Mucosa of descending colon (tissue), 3 donors: Measurements from ENCODE around the gene CYB561A3. TPM values are rescaled to one million over a fixed set of nuclear protein-coding genes. Genes with fewer than 3 reads are reported as not detected.

ENCODE experiments used
- ATAC-seq: fragments of 200-7000 bp; cut with Tn5 transposase; one replicate; pipeline ENCODE4 v1.9.1; 2020; ENCODE audit warnings: mild to moderate bottlenecking, moderate library complexity
- DNase-seq, 3 donors: peaks; one replicate each; pipeline ENCODE4 v3.0.0-alpha.2; 2020
- H3K36me3 ChIP-seq: fragments of 200-600 bp; one replicate; pipeline ENCODE4 v1.8.0; 2021; ENCODE audit warnings: low read depth, mild to moderate bottlenecking
- H3K4me1 ChIP-seq: fragments of 200-600 bp; one replicate; pipeline ENCODE4 v1.8.0; 2021; ENCODE audit warnings: low read depth, mild to moderate bottlenecking
- H3K4me3 ChIP-seq: fragments of 200-600 bp; one replicate; pipeline ENCODE4 v1.8.0; 2021; ENCODE audit warnings: mild to moderate bottlenecking
- H3K9me3 ChIP-seq: fragments of 200-600 bp; one replicate; pipeline ENCODE4 v1.8.0; 2021; ENCODE audit warnings: mild to moderate bottlenecking
- intact Hi-C, 2 donors: fragments of 100-400 bp; cut with DNase I in 1 of 2; cut with micrococcal nuclease in 1 of 2; formaldehyde crosslinking; loops; one replicate each; pipeline versions ENCODE4 v1.11.0 to v1.11.1; 2022; cut with DNase I, micrococcal nuclease
- total RNA-seq, 3 donors: library from RNA; stranded (reverse); fragmentation: NEBNext Ultra II Directional in 2 of 3; extraction: Animal tissue kit (Norgen Biotek cat#: 25700) in 2 of 3; gene quantifications; one replicate each; pipeline versions ENCODE4 v1.2.1 to v1.2.4, GENCODE V29; 2021 to 2023
- TF ChIP-seq, protein P1 (sequence below): fragments of 200-600 bp; IDR thresholded peaks from one replicate; pipeline ENCODE4 v1.8.0; 2022; ENCODE audit warnings: antibody characterized with exemption, mild to moderate bottlenecking
- donor health status: DM: no; HTN: no; CAD: no; lungs with moderate emphysema.
- donor health status: DM: no; HTN: no; CAD: no.
- donor health status: DM: no; HTN: yes; CAD: no.

The CYB561A3 gene
- total RNA-seq, 3 donors from 2014 or later: 65.0 to 91.0 (median 66.6) TPM

DNA sequence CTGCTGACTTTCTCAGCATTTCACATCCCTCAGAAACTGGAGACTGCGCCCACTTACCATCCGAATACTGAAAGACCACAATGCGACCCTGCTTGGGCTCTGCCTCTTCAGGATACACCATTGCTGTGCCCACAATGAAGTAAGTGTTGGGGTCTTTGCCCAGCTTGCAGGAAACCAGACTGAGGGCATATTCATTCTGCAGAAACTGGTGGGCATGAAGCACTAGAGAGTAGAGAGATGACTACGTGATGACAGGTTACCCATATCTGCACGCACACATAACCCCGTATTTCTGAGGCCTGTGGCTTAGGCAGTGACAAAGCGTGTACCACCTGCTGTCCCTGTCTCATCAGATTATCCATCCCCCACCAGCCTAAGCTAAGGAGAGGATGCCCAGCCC is 51.9 kb downstream of the CYB561A3 start:
- H3K9me3 ChIP-seq: no peaks in the 10 kb centered on the region
- H3K36me3 ChIP-seq: peaks cover 31% of the 10 kb centered on the region
- TF ChIP-seq, protein P1, sequence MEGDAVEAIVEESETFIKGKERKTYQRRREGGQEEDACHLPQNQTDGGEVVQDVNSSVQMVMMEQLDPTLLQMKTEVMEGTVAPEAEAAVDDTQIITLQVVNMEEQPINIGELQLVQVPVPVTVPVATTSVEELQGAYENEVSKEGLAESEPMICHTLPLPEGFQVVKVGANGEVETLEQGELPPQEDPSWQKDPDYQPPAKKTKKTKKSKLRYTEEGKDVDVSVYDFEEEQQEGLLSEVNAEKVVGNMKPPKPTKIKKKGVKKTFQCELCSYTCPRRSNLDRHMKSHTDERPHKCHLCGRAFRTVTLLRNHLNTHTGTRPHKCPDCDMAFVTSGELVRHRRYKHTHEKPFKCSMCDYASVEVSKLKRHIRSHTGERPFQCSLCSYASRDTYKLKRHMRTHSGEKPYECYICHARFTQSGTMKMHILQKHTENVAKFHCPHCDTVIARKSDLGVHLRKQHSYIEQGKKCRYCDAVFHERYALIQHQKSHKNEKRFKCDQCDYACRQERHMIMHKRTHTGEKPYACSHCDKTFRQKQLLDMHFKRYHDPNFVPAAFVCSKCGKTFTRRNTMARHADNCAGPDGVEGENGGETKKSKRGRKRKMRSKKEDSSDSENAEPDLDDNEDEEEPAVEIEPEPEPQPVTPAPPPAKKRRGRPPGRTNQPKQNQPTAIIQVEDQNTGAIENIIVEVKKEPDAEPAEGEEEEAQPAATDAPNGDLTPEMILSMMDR: no peak
- DNase-seq (no peak), ATAC-seq (no peak)
- H3K4me1 ChIP-seq: no peaks in the 10 kb centered on the region
- intact Hi-C loops: no loop called here
- no peak overlapping the region for H3K4me3 ChIP-seq

DNA sequence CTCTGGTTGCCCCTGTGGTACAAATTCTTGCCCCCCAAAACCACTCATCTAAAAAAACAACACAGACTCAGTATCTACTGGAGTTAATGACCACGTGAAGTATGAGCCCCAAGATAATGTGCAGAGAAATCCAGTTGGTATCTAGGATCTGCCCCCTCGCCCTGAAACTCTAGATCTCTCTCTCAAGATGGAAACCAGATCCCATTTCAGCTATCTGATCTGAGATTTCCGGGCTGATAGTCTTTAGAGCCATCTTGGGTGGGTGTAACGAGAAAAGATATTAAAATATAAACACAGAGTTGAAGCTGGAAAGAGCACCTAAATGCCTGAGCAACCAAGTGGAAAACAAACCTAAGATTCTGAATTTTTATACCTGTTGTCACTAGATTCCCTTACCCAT is 52.5 kb downstream of the CYB561A3 start:
- ATAC-seq (no peak), DNase-seq (no peak)
- no peaks in the 10 kb centered on the region for H3K4me1 ChIP-seq
- peaks cover 30% of the 10 kb centered on the region for H3K36me3 ChIP-seq
- no peaks in the 10 kb centered on the region for H3K9me3 ChIP-seq
- no peak overlapping the region for H3K4me3 ChIP-seq
- intact Hi-C loops: no loop called here
- TF ChIP-seq, protein P1: no peak

DNA sequence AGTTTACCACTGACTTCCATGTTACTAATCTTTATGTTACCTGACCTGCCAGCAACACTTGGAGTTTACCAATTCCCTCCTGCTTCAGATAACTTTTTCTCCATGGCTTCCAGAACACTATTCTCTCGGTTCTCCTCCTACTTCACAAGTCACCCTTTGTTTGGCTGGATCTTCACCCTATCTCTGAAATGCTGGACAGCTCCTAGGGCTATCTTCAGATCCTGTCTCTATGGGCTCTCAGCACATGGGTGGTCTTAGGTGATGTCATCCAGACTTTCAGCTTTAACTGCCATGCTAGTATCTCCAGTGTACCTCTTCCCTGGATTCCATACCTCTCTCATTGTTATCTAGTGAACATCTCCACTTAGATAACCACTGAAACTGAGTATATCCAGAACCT is 54.3 kb downstream of the CYB561A3 start:
- no peak for ATAC-seq
- TF ChIP-seq, protein P1: no peak
- H3K36me3 ChIP-seq: peaks cover 18% of the 10 kb centered on the region
- DNase-seq: no peak
- no peaks in the 10 kb centered on the region for H3K4me1 ChIP-seq
- H3K9me3 ChIP-seq: no peaks in the 10 kb centered on the region
- H3K4me3 ChIP-seq: no peak overlapping the region
- intact Hi-C loops: no loop called here

DNA sequence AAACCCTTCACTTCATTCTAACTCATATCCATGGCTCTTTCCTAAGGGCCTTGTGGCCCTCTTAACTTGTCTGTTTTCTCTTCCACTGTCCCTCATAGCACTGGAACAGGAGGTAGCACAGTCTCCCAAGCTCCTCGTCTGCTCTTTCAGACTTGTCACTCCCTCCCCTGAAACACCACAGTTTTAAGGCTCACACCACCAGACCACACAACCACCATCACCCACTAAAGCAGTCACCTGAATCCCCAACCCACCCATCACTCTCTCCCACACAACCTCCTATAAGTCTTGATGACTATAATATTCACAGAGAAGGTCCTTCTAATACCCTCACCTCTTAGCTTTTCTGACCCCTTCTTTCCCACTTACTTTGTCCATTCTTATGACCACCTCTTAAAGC is 55.5 kb downstream of the CYB561A3 start:
- intact Hi-C loops: no loop called here
- TF ChIP-seq, protein P1: no peak
- Histone ChIP-seq H3K4me3 (no peak overlapping the region), H3K9me3 (no peaks in the 10 kb centered on the region), H3K36me3 (peaks cover 18% of the 10 kb centered on the region), H3K4me1 (no peaks in the 10 kb centered on the region)
- DNase-seq: no peak
- no peak for ATAC-seq

DNA sequence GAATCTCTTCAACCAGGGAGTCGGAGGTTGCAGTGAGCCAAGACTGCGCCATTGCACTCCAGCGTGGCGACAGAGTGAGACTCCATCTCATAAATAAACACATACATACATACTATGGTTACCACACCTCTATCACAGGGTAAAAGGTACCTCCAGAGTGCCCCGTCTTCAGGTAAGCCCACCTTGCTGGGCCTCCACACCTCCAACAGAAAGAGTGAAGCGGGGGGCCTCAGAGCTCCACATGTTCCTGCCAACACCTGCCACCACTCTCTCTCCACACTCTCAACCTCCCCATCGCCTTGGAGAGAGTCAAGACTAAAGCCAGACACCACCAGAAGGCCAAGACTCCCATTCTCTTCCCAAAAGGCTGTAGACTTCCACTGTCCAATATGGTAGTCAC is 56.3 kb downstream of the CYB561A3 start:
- Histone ChIP-seq H3K9me3 (no peaks in the 10 kb centered on the region), H3K4me3 (no peak overlapping the region), H3K36me3 (peaks cover 18% of the 10 kb centered on the region), H3K4me1 (no peaks in the 10 kb centered on the region)
- DNase-seq: no peak
- intact Hi-C loops: no loop called here
- TF ChIP-seq, protein P1: no peak
- no peak for ATAC-seq

DNA sequence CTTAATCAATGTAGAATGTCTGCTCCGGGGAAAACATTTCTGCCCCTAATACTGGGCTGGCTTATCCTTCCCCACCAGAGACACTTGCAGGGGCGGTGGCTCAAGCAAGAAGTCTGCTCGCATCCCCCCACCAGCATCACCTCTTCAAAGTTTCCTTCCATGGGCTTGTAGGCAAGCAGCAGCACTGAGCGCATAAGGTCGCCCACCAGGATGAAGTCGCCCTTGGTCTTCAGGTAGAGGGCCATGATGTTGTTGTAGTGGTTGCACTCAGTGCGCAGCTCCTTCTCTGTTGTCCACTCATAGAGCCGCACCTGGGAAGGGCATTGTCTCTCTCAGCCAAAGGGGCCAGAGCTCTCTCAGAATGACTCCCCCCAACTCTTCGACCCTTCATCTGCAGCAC is 58.0 kb downstream of the CYB561A3 start:
- no peak overlapping the region for H3K4me3 ChIP-seq
- H3K4me1 ChIP-seq: no peaks in the 10 kb centered on the region
- TF ChIP-seq, protein P1: no peak
- no peaks in the 10 kb centered on the region for H3K9me3 ChIP-seq
- DNase-seq: no peak
- peaks cover 16% of the 10 kb centered on the region for H3K36me3 ChIP-seq
- no peak for ATAC-seq
- intact Hi-C loops: no loop called here
